Measurements from ENCODE around the gene CLBA1.
"Not testable (repeated sequence)": the region's sequence is repeated elsewhere in the genome, so short reads cannot be mapped to it uniquely, and the experiment has no call there.

The CLBA1 gene

DNA sequence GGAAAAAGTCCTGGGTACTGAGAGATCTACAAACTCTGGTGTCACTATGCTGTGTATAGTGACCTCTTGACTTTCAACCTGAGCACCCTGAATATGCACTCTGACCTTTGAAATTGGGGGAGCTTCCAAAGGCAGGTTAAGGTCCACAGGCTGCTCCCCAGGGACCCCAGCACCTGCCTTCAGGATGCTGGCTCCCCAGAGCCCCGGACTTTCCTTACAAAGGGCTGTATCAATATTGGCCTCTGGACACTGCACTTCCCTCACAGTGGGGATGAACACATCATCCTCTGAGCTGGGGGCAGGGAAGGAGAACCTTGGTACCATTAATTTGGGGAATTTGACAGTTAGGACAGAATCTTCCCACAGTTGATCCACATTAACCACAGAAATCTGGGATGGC lies 46.6 kb upstream of the CLBA1 start:
- TF ChIP-seq, protein P1, sequence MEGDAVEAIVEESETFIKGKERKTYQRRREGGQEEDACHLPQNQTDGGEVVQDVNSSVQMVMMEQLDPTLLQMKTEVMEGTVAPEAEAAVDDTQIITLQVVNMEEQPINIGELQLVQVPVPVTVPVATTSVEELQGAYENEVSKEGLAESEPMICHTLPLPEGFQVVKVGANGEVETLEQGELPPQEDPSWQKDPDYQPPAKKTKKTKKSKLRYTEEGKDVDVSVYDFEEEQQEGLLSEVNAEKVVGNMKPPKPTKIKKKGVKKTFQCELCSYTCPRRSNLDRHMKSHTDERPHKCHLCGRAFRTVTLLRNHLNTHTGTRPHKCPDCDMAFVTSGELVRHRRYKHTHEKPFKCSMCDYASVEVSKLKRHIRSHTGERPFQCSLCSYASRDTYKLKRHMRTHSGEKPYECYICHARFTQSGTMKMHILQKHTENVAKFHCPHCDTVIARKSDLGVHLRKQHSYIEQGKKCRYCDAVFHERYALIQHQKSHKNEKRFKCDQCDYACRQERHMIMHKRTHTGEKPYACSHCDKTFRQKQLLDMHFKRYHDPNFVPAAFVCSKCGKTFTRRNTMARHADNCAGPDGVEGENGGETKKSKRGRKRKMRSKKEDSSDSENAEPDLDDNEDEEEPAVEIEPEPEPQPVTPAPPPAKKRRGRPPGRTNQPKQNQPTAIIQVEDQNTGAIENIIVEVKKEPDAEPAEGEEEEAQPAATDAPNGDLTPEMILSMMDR (conservative IDR thresholded peaks at IDR 0.05) = no peak
- TF ChIP-seq ZFX (IDR thresholded peaks at IDR 0.05) = no peak
- H3K27ac ChIP-seq = no peak overlapping the region

DNA sequence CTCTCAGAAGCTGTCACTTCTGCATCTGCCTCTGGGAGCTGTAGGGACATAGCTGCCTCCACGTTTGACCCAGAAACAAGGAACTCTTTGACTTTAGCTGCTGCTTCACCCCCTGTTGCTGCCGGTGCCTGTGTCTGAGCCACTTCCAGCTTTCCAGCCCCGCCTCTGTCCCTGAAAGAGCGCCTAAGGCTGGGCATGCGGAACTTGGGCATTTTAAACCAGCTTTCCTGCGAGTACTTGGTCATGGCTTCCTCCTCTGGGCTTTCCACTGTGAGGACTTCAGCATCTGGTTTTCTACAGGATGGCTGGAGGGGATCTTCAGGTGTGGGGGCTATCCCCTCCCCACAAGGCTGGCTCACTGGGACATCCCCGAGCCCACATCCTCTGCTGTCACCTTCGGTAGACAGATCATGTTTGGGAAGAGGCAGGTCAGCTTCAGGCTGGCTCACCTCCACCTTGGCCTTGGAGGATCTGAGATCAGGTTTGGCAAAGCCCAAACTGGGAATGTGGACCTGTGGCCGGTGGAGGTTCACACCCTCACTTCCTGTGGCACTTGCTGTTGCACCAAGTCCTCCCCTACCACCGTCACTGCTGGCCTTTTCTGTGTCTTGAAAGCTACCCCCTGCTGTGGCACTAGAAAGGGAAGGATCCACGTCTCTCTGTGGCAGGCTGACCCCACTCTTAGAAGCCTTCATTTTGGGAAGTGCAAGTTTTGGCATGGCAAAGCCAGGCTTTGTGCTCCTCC lies 45.8 kb upstream of the CLBA1 start:
- TF ChIP-seq ZFX (IDR thresholded peaks at IDR 0.05) = no peak
- TF ChIP-seq, protein P1 (conservative IDR thresholded peaks at IDR 0.05) = no peak
- H3K27ac ChIP-seq = no peak overlapping the region

DNA sequence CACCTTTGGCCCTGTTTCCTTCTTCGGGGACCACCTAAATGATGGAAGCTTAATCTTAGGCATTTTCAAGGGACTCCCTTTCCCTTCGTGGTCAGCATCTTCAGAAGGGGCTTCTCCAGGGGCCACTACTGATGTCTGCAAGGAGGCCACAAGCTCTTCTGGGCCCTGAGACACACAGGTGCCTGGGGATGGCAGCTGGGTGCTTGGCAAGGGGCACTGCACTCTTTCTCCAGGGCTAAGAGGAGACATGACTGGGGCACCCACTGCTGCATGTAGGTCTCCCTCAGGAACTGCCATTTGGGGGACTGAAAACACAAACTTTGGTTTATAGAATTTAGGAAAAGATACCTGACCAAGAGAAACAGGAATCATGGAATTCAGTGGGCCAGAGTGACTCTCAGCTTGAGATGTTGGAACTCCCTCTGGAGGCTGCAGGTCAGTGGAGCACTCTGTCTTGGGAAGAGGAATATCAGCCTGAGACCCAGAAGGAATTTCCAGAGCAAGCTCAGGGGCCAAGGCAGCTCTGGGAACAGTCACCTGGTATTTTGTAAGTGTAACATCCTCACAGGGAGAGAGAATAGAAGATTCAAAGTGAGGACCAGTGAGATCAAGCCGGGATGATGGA lies 45.0 kb upstream of the CLBA1 start:
- no peak overlapping the region for H3K27ac ChIP-seq
- no peak for TF ChIP-seq ZFX (IDR thresholded peaks at IDR 0.05)
- TF ChIP-seq, protein P1 (conservative IDR thresholded peaks at IDR 0.05) = no peak; the same call in 1 of the 2 replicates

DNA sequence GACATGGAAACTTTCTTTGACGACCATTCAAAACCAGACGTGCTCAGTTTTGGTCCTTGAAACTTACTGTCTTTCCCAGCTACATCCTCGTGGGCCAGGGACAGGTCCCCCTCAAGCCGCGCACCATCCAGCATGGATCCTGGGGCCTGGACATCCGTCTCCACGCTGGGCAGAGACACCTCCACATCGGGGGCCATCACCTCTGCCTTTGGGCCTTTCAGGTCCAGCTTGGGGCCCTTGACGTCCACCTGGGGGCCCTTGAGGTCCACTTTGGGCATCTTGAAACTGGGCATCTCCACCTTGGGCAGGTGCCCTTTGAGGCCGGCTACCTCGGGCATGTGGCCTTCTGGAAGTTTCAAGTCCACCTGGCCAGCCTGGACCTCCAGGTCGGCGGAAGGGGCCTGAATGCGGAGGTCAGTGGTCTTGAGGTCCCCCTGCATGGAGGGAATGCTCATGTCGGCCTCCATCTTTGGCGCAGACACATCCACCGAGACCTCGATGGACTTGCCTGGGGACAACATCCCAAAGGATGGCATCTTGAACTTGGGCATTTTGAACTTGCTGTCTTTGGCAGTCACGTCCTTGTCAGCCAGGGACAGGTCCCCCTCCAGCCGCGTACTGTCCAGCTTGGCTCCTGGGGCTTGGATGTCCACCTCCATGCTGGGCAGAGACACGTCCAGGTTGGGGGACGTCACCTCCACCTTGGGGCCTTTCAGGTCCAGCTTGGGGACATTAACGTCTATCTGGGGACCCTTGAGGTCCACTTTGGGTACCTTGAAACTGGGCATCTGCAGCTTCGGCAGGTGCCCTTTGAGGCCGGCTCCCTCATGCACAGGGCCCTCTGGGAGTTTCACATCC lies 43.9 kb upstream of the CLBA1 start:
- H3K27ac ChIP-seq = no peak overlapping the region
- no peak for TF ChIP-seq ZFX (IDR thresholded peaks at IDR 0.05)
- TF ChIP-seq, protein P1 (conservative IDR thresholded peaks at IDR 0.05) = no peak

DNA sequence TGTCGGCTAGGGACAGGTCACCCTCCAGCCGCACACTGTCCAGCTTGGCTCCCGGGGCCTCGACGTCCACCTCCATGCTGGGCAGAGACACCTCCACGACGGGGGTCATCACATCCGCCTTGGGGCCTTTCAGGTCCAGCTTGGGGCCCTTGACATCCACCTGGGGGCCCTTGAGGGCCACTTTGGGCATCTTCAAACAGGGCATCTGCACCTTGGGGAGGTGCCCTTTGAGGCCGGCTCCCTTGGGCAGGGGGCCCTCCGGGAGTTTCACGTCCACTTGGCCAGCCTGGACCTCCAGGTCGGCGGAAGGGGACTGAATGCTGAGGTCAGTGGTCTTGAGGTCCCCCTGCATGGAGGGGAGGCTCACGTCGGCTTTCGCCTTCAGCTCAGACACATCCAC lies 43.0 kb upstream of the CLBA1 start:
- no peak overlapping the region for H3K27ac ChIP-seq
- TF ChIP-seq ZFX (IDR thresholded peaks at IDR 0.05) = no peak
- TF ChIP-seq, protein P1 (conservative IDR thresholded peaks at IDR 0.05) = no peak

DNA sequence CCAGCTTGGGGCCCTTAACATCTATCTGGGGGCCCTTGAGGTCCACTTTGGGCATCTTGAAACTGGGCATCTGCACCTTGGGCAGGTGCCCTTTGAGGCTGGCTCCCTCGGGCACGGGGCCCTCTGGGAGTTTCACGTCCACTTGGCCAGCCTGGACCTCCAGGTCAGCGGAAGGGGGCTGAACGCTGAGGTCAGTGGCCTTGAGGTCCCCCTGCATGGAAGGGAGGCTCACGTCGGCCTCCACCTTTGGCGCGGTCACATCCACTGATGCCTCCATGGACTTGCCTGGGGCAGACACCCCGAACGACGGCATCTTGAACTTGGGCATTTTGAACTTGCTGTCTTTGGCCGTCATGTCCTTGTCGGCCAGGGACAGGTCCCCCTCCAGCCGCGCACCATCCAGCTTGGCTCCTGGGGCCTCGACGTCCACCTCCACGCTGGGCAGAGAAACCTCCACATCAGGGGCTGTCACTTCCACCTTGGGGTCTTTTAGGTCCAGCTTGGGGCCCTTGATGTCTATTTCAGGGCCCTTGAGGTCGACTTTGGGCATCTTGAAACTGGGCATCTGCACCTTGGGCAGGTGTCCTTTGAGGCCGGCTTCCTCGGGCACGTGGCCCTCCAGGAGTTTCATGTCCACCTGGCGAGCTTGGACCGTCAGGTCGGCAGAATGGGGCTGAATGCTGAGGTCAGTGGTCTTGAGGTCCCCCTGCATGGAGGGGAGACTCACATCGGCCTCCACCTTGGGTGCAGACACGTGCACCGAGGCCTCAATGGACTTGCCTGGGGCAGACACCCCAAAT lies 42.2 kb upstream of the CLBA1 start:
- H3K27ac ChIP-seq = not testable (repeated sequence)

DNA sequence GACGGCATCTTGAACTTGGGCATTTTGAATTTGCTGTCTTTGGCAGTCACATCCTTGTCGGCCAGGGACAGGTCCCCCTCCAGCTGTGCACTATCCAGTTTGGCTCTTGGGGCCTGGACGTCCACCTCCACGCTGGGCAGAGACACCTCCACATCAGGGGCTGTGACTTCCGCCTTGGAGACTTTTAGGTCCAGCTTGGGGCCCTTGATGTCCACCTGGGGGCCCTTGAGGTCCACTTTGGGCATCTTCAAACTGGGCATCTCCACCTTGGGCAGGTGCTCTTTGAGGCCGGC lies 41.6 kb upstream of the CLBA1 start:
- H3K27ac ChIP-seq = not testable (repeated sequence)

DNA sequence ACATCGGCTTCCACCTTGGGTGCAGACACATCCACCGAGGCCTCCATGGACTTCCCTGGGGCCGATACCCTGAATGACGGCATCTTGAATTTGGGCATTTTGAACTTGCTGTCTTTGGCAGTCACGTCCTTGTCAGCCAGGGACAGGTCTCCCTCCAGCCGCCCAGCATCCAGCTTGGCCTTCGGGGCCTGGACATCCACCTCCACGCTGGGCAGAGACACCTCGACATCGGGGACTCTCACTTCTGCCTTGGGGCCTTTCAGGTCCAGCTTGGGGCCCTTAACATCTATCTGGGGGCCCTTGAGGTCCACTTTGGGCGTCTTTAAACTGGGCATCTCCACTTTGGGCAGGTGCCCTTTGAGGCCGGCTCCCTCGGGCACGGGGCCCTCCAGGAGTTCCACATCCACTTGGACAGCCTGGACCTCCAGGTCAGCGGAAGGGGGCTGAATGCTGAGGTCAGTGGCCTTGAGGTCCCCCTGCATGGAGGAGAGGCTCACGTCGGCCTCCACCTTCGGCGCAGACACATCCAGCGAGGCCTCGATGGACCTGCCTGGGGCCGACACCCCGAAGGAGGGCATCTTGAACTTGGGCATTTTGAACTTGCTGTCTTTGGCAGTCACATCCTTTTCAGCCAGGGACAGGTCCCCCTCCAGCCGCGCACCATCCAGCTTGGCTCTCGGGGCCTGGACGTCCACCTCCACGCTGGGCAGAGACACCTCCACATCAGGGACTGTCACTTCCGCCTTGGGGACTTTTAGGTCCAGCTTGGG lies 41.0 kb upstream of the CLBA1 start:
- H3K27ac ChIP-seq = not testable (repeated sequence)

DNA sequence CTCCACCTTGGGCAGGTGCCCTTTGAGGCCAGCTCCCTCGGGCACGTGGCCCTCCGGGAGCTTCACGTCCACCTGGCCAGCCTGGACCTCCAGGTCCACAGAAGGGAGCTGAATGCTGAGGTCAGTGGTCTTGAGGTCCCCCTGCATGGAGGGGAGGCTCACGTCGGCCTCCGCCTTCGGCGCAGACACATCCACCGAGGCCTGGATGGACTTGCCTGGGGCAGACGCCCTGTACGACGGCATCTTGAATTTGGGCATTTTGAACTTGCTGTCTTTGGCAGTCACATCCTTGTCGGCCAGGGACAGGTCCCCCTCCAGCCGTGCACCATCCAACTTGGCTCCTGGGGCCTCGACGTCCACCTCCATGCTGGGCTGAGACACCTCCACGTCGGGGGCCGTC lies 40.3 kb upstream of the CLBA1 start:
- H3K27ac ChIP-seq = not testable (repeated sequence)

DNA sequence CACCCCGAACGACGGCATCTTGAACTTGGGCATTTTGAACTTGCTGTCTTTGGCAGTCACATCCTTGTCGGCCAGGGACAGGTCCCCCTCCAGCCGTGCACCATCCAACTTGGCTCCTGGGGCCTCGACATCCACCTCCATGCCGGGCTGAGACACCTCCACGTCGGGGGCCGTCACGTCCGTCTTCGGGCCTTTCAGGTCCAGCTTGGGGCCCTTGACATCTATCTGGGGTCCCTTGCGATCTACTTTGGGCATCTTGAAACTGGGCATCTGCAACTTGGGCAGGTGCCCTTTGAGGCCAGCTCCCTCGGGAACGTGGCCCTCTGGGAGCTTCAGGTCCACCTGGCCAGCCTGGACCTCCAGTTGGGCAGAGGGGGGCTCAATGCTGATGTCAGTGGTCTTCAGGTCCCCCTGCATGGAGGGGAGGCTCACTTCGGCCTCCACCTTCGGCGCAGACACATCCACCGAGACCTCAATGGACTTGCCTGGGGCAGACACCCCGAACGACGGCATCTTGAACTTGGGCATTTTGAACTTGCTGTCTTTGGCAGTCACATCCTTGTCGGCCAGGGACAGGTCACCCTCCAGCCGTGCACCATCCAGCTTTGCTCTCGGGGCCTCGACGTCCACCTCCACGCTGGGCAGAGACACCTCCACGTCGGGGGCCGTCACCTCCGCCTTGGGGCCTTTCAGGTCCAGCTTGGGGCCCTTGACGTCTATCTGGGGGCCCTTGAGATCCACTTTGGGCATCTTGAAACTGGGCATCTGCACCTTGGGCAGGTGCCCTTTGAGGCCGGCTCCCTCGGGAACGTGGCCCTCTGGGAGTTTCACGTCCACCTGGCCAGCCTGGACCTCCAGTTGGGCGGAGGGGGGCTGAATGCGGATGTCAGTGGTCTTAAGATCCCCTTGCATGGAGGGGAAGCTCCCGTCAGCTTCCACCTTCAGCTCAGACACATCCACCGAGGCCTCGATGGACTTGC lies 39.3 kb upstream of the CLBA1 start:
- H3K27ac ChIP-seq = not testable (repeated sequence)

DNA sequence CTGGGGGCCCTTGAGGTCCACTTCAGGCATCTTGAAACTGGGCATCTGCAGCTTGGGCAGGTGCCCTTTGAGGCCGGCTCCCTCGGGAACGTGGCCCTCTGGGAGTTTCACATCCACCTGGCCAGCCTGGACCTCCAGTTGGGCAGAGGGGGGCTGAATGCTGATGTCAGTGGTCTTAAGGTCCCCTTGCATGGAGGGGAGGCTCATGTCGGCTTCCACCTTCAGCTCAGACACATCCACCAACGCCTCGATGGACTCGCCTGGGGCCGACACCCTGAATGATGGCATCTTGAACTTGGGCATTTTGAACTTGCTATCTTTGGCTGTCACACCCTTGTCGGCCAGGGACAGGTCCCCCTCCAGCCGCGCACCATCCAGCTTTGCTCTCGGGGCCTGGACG lies 38.4 kb upstream of the CLBA1 start:
- H3K27ac ChIP-seq = not testable (repeated sequence)

Measured in C4-2B (cell line).